SW 1271 (cell line): ENCODE results near the gene MYO15A.

ENCODE experiments used
- DNase-seq, 2 experiments: peaks; one replicate each; lab custom pipeline; 2025; lab: John Stamatoyannopoulos, UW

MYO15A gene

GRCh38 chr17:18156976-18157280 is 48.4 kb downstream of the MYO15A start:
- no peak for DNase-seq

- no peak for DNase-seq
Observed at GRCh38 chr17:18157354-18157985, 48.9 kb downstream of the MYO15A start.

GRCh38 chr17:18158022-18158600 is 49.6 kb downstream of the MYO15A start:
- DNase-seq, result peak in 1 of 2 experiments; percentile 23

- no peak for DNase-seq
Observed at GRCh38 chr17:18159551-18160120, 51.1 kb downstream of the MYO15A start.

- no peak for DNase-seq
Observed at GRCh38 chr17:18160128-18160856, 51.7 kb downstream of the MYO15A start.

GRCh38 chr17:18161207-18162145 is 52.9 kb downstream of the MYO15A start:
- DNase-seq, result no peak

- DNase-seq, result no peak
Observed at GRCh38 chr17:18163547-18163946, 55.0 kb downstream of the MYO15A start.

- DNase-seq, result no peak
Observed at GRCh38 chr17:18166894-18167293, 58.3 kb downstream of the MYO15A start.

GRCh38 chr17:18167421-18167820 is 58.9 kb downstream of the MYO15A start:
- no peak for DNase-seq

- DNase-seq, result no peak
Observed at GRCh38 chr17:18172531-18173278, 64.1 kb downstream of the MYO15A start.

GRCh38 chr17:18173740-18174139 is 65.2 kb downstream of the MYO15A start:
- no peak for DNase-seq

GRCh38 chr17:18176176-18176575 is 67.6 kb downstream of the MYO15A start:
- no peak for DNase-seq

GRCh38 chr17:18177133-18177532 is 68.6 kb downstream of the MYO15A start:
- DNase-seq, result no peak

GRCh38 chr17:18177722-18178121 is 69.2 kb downstream of the MYO15A start:
- DNase-seq, result no peak

- no peak for DNase-seq
Observed at GRCh38 chr17:18179196-18179595, 70.6 kb downstream of the MYO15A start.

GRCh38 chr17:18179804-18180203 is 71.2 kb downstream of the MYO15A start:
- DNase-seq, result no peak

- DNase-seq, result no peak
Observed at GRCh38 chr17:18181358-18181757, 72.8 kb downstream of the MYO15A start.

GRCh38 chr17:18182110-18182977 is 73.8 kb downstream of the MYO15A start:
- peak in 1 of 2 experiments; percentile 37 for DNase-seq

- DNase-seq, result peak; percentile 85 to 97
Observed at GRCh38 chr17:18182978-18183333, 74.4 kb downstream of the MYO15A start.
